Parathyroid adenoma (tissue), 2 donors: ENCODE results near the gene KCNT1.

Experiments used
- H2AFZ ChIP-seq: fragments of 300-600 bp; sonication (generic); one replicate; pipeline ENCODE4 v1.7.0; 2017; ENCODE audit warnings: antibody characterized with exemption, mild to moderate bottlenecking
- H3K27ac ChIP-seq: fragments of 300-600 bp; sonication (generic); one replicate; pipeline ENCODE4 v1.7.0; 2017
- H3K27me3 ChIP-seq: fragments of 300-600 bp; sonication (generic); one replicate; pipeline ENCODE4 v1.7.0; 2017; ENCODE audit warnings: low read length; ENCODE audit not compliant: control insufficient read depth, insufficient read depth
- H3K36me3 ChIP-seq: fragments of 300-600 bp; sonication (generic); one replicate; pipeline ENCODE4 v1.7.0; 2017; ENCODE audit warnings: low read length; ENCODE audit not compliant: control insufficient read depth, insufficient read depth
- H3K4me1 ChIP-seq: fragments of 300-600 bp; sonication (generic); one replicate; pipeline ENCODE4 v1.7.0; 2017; ENCODE audit warnings: control low read depth
- H3K4me2 ChIP-seq: fragments of 300-600 bp; sonication (generic); one replicate; pipeline ENCODE4 v1.7.0; 2017; ENCODE audit warnings: low read length
- H3K4me3 ChIP-seq: fragments of 300-600 bp; sonication (generic); one replicate; pipeline ENCODE4 v1.7.0; 2017; ENCODE audit warnings: low read depth, low read length
- H3K79me2 ChIP-seq: fragments of 300-600 bp; sonication (generic); one replicate; pipeline ENCODE4 v1.7.0; 2017; ENCODE audit warnings: control low read depth
- H3K9ac ChIP-seq: fragments of 300-600 bp; sonication (generic); one replicate; pipeline ENCODE4 v1.7.0; 2017; ENCODE audit warnings: mild to moderate bottlenecking
- H3K9me3 ChIP-seq: fragments of 300-600 bp; sonication (generic); one replicate; pipeline ENCODE4 v1.7.0; 2017; ENCODE audit warnings: low read length; ENCODE audit not compliant: control insufficient read depth
- TF ChIP-seq, protein P1 (sequence below): fragments of 300-600 bp; sonication (generic); IDR thresholded peaks from one replicate; pipeline ENCODE4 v1.7.0; 2017; ENCODE audit warnings: antibody characterized with exemption, mild to moderate bottlenecking
- donor health status: primary hyperparathyroidism.

KCNT1 gene

DNA sequence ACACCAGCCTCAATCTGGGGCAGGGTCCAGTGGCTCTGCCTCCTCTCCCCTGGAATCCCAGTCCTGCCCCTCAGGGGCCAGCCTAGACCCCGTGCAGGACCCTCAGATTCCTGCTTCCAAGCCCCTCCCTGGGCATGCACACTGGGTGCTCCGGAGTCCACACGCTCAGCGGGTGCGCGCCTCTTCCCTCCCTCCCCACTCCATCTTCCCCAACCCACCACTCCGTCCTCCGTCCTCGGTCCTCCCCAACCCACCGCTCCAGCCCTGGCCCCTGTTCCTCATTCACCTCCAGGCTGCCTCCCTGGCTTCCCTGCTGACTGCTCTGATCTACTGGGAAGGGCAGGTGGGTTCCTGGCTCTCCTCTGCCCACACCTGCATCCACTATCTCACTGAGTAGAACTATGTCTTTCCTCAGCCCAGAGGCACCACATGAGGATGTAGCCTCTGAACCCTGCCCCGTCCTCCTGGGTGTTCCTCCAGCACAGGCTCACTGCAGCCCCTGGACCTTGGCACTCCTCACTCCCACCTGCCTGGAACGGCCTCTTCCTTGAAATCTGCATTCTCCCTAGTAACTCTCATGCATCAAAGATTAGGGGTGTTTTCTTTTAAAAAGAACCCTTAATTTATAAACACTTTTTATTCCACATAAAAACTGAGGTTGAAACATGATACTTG is 112.6 kb downstream of the KCNT1 start:
- Histone ChIP-seq H3K9me3 (no peaks in the 10 kb centered on the region), H3K27me3 (no peaks in the 10 kb centered on the region), H3K9ac (no peak overlapping the region), H2AFZ (no peak overlapping the region), H3K4me2 (no peak overlapping the region), H3K36me3 (no peaks in the 10 kb centered on the region), H3K79me2 (no peaks in the 10 kb centered on the region), H3K27ac (no peak overlapping the region), H3K4me1 (no peaks in the 10 kb centered on the region), H3K4me3 (no peak overlapping the region)
- TF ChIP-seq, protein P1, sequence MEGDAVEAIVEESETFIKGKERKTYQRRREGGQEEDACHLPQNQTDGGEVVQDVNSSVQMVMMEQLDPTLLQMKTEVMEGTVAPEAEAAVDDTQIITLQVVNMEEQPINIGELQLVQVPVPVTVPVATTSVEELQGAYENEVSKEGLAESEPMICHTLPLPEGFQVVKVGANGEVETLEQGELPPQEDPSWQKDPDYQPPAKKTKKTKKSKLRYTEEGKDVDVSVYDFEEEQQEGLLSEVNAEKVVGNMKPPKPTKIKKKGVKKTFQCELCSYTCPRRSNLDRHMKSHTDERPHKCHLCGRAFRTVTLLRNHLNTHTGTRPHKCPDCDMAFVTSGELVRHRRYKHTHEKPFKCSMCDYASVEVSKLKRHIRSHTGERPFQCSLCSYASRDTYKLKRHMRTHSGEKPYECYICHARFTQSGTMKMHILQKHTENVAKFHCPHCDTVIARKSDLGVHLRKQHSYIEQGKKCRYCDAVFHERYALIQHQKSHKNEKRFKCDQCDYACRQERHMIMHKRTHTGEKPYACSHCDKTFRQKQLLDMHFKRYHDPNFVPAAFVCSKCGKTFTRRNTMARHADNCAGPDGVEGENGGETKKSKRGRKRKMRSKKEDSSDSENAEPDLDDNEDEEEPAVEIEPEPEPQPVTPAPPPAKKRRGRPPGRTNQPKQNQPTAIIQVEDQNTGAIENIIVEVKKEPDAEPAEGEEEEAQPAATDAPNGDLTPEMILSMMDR: no peak

DNA sequence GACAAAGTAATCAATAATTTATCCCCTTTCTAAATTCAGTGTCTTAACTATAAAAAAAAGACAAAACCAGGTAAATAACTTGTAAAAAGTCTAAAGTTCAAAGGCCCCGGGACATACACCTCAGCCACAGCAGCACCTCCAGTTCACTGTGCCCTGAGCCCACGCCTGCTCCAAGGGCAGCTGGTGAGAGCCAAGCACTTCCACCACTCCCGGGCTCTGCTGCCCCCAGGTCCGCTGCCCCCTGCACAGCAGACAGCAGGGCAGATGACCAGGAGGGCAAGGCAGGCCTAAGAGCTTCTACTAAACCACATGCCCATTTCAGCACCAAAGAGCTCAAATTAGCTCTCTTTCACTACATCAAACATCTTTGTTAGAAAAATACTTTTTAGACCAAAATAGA is 113.4 kb downstream of the KCNT1 start:
- Histone ChIP-seq H3K4me3 (no peak overlapping the region), H3K27ac (no peak overlapping the region), H3K27me3 (no peaks in the 10 kb centered on the region), H3K9ac (no peak overlapping the region), H3K4me2 (no peak overlapping the region), H3K4me1 (no peaks in the 10 kb centered on the region), H3K9me3 (no peaks in the 10 kb centered on the region), H3K36me3 (no peaks in the 10 kb centered on the region), H2AFZ (no peak overlapping the region), H3K79me2 (no peaks in the 10 kb centered on the region)
- TF ChIP-seq, protein P1: no peak

DNA sequence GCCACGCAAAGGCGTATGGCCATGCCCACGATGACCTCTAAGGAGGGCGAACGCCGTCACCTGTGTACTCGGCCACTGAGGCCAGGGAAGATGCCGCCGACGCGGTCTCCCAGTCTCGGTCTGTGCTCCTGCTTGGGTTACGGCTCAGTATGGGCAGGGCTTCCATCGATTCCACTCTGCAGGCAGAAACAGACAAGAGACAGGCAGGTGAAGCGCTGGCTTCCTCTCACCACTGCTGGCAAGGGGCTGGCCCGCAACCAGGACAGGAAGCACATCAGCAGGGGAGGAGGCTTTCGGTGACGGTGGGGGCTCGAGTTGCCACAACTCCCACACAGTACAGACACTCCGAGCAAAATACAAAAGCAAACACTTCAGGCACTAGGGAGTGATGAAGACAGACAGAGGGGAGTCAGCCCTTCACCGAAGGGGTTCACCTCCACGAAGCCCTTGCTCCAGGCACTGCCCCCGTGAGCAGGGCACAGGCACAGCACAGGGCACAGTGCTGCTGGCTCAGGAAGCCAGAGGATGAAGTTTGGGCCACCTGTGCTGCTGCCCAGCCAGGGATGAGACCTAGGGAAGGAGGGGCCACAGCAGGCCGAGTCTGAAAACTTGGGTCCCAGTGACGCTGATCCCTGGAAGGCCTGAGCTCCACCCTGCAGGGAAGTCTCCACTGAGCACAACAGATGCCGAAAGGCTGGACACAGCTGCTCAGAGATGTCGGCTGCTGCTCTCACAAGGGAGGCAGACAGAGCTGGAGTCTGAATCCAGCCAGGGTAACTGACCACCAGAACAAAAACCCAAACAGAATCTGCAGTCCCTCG is 114.1 kb downstream of the KCNT1 start:
- no peak overlapping the region for H3K9ac ChIP-seq
- no peaks in the 10 kb centered on the region for H3K4me1 ChIP-seq
- H3K36me3 ChIP-seq: no peaks in the 10 kb centered on the region
- H3K4me2 ChIP-seq: no peak overlapping the region
- no peaks in the 10 kb centered on the region for H3K27me3 ChIP-seq
- H3K79me2 ChIP-seq: no peaks in the 10 kb centered on the region
- TF ChIP-seq, protein P1: no peak
- H3K9me3 ChIP-seq: no peaks in the 10 kb centered on the region
- no peak overlapping the region for H3K27ac ChIP-seq
- H2AFZ ChIP-seq: no peak overlapping the region
- H3K4me3 ChIP-seq: no peak overlapping the region

DNA sequence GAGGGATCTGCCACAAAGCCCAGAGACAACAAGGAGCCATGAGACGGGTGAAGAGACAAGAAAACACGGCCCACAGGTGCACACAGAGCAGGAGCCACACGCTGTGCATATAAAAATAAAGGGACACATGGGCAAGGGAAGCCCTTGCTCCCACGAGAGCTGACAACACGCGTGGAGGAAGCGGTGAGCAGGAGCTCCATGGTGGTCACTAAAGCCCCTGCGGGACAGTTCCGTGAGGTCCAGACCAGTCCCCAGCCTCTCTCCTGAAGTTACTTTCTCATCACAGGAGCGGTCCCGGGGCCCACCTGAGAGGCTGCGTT is 114.6 kb downstream of the KCNT1 start:
- Histone ChIP-seq H3K36me3 (no peaks in the 10 kb centered on the region), H3K4me1 (no peaks in the 10 kb centered on the region), H2AFZ (no peak overlapping the region), H3K4me3 (no peak overlapping the region), H3K79me2 (no peaks in the 10 kb centered on the region), H3K4me2 (no peak overlapping the region), H3K27ac (no peak overlapping the region), H3K9me3 (no peaks in the 10 kb centered on the region), H3K27me3 (no peaks in the 10 kb centered on the region), H3K9ac (no peak overlapping the region)
- TF ChIP-seq, protein P1: no peak
